HG02943 (cell line): Measurements from ENCODE around the gene NPR2.

Source experiments
- ATAC-seq: cut with Tn5 transposase; IDR thresholded peaks from one replicate; pipeline ENCODE4 v1.9.1; 2021; ENCODE audit warnings: mild to moderate bottlenecking, low read depth, moderate library complexity; ENCODE audit not compliant: unreplicated experiment

The NPR2 gene

GRCh38 chr9:35763181-35763580 lies 28.2 kb upstream of the NPR2 start:
- ATAC-seq = no peak

GRCh38 chr9:35763803-35764202 lies 27.6 kb upstream of the NPR2 start:
- ATAC-seq = no peak

GRCh38 chr9:35766997-35767396 lies 24.4 kb upstream of the NPR2 start:
- ATAC-seq = no peak

- no peak for ATAC-seq
These were observed 23.9 kb upstream of the NPR2 start for GRCh38 chr9:35767458-35767857.

GRCh38 chr9:35769763-35770162 lies 21.6 kb upstream of the NPR2 start:
- no peak for ATAC-seq

GRCh38 chr9:35771075-35771433 lies 20.3 kb upstream of the NPR2 start:
- no peak for ATAC-seq

GRCh38 chr9:35771534-35771933 lies 19.9 kb upstream of the NPR2 start:
- ATAC-seq = no peak

GRCh38 chr9:35771943-35772342 lies 19.4 kb upstream of the NPR2 start:
- ATAC-seq = no peak

GRCh38 chr9:35774907-35775635 lies 16.3 kb upstream of the NPR2 start:
- no peak for ATAC-seq

- ATAC-seq = no peak
These were observed 15.4 kb upstream of the NPR2 start for GRCh38 chr9:35776018-35776417.

- ATAC-seq = no peak
These were observed 12.9 kb upstream of the NPR2 start for GRCh38 chr9:35778496-35778895.

GRCh38 chr9:35781066-35781465 lies 10.3 kb upstream of the NPR2 start:
- no peak for ATAC-seq

- ATAC-seq = no peak
These were observed 8.0 kb upstream of the NPR2 start for GRCh38 chr9:35783418-35783817.

GRCh38 chr9:35789541-35789940 lies 1.9 kb upstream of the NPR2 start:
- no peak for ATAC-seq

- ATAC-seq = no peak
These were observed 1.4 kb upstream of the NPR2 start for GRCh38 chr9:35790025-35790384.

- ATAC-seq = no peak
These were observed 750 bp upstream of the NPR2 start for GRCh38 chr9:35790385-35791296.

GRCh38 chr9:35792024-35792813 lies 828 bp downstream of the NPR2 start:
- ATAC-seq = no peak

GRCh38 chr9:35792826-35793225 lies 1.4 kb downstream of the NPR2 start:
- no peak for ATAC-seq

GRCh38 chr9:35793461-35793860 lies 2.1 kb downstream of the NPR2 start:
- ATAC-seq = no peak

- ATAC-seq = no peak
These were observed 4.3 kb downstream of the NPR2 start for GRCh38 chr9:35795695-35796094.
